Occipital lobe (tissue), 2 donors: ENCODE results near the gene MDK. TPM values are rescaled to one million over a fixed set of nuclear protein-coding genes. Genes with fewer than 3 reads are reported as not detected.

Experiments
- DNase-seq: peaks from one replicate; lab custom pipeline; 2025; lab: John Stamatoyannopoulos, UW
- total RNA-seq: library from RNA; depleted of rRNA; stranded (reverse); fragments of >200 nt; gene quantifications from one replicate; pipeline ENCODE4 v1.2.3, GENCODE V29; 2014

MDK gene
- total RNA-seq, 1 donor from 2014 or later: 15.1 TPM

DNA sequence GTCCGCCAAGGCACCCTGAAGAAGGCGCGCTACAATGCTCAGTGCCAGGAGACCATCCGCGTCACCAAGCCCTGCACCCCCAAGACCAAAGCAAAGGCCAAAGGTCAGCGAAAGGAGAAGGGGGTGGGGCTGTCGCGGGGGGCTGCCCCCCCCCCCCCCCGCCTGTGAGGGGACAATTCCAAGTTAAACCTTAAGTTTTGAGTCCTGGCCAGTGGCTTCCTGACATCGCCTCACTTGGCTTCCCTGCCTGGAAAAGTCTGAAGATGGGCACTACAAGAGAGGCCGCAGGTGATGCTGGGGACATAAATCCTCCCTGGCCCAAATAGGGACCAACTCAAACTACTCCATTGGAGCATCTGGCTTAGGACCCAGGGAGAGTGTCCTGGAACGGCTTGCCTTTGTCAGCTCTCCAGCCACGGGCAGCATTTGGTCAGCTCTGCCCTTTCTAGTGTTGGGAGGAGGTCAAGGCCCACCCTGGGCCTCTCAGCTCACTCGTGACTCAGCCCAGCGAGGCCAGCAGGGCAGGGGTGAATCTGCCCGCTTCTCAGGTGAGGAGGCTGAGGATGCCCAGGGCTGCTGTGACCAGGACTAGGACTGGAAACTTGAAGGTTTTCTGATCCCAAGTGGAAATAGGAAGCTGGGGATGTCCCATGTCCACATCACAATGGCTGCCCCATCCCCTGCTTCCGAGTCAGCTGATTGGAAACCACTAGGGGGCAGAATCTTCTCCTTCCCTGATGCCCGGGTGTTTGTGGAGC, 1.4 kb downstream of the MDK start:
- peak; percentile 31 for DNase-seq

- no peak for DNase-seq
Measured at GRCh38 chr11:46383404-46383758, 1.9 kb downstream of the MDK start.

DNA sequence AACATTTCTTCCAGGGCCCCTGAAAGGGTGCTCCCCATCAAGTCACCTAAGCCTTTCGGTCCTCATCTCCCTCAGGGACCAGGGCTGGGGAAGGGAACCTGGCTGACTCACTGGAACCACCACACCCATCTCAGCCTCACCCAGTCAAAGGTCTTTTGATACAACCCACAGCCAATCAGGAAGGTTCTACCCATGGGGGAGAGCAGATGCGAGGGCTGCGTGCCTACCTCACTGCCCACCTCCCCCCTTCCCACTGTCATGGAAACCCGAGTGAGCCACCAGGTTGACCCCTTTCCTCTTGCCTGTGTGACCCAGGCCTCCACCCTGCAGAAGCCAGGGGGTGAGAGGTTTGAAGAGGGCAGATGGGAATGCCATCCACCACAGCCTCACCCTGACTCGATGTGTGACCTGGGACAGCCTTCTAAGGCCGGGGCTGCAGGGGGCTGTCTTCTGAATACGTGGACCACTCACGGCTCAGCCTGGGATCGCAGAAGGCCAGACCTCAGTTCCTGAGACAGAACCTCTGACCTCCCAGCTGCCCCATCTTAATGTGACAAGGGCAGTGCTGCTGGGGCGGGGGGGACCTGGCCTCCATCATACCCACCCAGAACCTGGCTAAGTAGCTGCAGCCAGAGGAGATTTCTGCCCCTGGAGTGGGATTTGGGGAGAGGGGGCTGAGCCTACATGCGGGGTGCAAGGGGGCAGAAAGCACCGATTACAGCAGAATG, 2.7 kb downstream of the MDK start:
- DNase-seq: no peak

DNA sequence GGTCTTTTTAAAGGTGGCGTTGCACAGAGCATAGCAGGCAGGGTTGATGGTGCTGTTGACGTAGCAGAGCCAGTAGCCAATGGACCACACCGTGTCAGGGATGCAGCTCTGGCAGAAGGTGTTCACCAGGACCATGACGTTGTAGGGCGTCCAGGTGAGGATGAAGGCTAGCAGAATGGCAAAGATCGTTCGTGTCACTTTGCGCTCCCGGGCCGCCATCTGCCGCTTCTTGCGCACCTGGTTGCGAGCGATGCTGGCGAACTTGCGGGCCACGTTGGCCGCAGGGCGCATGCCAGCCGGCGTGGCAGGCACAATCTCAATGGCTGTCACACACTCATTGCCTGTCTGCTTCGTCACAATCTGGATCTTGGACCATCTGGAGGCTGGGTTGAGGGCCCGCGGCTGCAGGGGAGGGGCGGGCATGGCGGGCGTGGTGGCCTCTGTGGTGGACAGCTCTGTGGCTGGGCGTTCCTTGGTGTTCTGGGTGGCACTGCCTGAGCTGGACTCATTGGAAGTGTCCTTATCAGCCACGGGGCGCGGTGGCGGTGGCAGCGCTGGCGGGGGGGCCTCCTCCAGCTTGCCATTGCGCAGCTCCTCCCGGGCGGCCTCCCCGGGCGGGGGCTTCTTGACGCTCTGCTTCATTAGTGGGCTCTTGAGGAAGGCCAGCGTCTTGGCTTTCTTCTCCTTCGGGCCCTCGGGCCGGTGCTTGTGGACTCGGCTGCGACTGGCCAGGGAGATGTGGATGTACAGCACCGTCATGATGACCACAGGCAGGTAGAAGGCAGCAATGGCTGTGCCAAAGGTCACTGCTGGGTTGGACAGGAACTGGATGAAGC, 3.9 kb downstream of the MDK start:
- no peak for DNase-seq

GRCh38 chr11:46386005-46386578, 4.6 kb downstream of the MDK start:
- no peak for DNase-seq

GRCh38 chr11:46386674-46387073, 5.2 kb downstream of the MDK start:
- no peak for DNase-seq

DNA sequence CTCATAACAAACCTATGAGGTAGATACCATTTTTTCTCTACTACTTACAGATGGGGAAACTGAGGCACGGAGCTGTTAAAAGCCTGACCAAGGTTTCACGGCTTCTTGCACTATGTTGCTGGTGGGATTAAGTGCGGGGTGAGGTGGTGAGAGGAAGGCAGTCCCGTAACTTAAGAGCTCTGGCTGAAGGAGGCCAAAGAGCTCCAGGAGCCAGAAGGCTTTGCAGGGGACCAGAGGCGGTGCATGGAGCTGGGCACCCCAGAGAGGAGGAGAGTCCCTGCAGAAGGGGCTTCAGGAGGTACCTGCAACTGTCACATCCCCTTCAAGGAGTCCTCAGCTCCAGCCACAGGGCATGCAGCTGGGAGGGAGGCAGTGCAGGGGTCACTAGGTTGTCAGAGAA, 6.0 kb downstream of the MDK start:
- DNase-seq: no peak

DNA sequence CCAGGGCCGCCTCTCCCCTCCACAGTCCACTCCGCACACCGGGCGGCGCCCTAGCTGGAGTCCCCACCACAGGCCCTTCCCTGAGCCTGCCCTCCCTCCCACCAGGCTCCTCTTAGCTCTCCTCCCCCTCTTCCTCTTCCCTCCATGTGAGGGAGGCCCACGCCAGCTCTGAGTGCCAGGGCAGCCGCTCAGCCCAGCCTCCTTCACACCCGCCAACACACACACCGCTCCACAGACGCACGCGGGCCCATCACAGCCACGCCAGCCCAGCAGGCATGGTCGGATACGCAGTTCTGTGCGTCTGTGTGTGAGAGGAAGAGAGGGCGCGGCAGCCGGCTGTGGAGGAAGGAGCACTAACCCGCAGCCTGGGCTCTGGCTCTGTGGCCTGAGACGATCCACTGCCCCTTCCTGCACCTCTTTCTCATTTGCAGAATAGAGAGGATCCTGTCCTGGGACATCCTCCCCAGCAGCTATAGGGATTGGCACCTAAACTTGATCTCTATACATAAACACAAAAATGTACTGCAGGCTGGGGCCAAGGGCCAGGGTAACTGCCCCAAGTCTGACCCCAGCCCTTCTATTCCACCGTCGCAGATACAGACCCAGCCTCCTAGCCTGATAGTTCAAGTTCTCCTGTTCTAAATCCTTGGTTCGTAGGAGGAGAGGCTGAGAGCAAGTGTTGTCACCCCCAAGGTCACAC, 6.6 kb downstream of the MDK start:
- DNase-seq: peak; percentile 60

DNA sequence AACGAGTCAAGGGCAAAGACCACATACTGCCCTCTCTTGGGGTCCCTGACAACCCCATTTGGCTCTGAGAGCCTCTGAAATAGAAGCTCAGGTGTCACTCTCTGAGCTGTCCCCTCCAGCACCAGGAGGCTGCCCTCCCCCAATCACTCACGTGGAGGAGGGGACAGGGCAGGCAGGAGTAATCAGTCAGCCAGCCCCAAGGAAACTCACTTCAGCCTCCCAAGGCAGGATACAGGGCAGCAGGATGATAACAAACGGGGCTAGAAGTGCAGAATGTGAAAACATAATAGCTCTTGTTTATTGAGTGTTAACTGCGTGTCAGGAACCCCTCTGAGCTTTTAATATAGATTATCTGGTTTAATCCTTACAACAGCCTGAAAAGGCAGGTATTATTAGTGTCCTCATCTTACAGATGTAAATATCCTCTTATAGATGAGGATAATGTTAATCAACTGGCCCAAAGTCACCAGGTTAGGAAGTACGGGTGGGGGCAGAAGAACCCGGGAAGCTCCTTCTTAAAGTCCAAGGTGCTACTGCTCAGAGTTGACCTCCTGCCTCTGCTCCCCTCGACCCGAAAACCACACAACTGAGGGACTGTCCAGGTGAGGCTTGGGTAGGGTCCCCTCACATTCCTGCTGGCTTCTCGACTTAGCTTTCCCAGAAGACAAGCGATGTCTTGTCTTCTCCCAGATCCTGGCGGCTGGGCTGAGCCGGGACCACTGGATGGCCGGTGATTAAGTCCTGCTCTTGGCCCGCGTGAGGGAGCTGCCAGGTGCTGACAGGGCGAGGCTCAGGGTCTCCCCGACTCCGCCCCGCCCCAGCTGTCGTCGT, 7.4 kb downstream of the MDK start:
- DNase-seq: no peak

DNA sequence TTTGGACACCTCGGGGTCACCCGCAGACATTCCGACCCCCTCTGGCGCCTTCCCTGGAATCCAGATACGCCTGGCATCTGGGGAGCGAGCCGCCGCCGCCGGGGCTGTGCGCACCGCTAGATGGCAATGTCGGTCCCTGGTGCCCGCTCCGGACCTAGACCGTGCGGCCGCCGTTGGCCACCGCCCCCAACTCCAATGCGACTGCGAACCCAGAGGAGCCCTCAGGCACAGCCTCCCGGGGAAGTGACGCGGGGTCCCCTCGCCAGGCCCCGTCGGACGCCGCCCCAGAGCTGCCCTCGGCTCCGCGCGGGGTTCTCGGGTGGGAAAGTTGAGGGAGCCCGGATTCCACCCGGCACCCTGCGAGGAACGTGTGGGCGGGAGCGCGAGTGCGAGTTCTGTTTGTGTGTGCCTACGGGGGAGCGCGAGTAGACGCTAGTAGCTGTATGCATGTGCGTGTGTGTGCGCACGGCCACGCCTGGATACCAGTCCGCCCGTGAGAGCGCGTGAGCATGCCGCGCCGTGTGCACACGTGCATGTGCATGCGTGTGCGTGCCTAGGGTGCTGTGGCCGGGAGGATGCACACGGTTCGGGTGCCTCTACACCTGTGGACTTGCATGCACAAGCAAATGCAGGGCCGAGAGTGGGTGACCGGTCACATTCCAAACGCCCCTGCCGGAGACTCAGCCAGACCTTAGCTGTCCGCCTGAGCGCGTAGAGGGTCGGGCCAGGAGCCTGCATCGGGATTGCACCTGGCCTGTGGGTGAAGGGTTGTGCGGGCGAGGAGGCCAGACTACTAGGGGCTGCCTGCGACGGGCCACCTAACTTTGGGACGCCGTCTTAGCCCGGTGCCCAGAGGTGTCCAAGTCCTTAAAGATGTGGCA, 8.2 kb downstream of the MDK start:
- peak; percentile 47 for DNase-seq

DNA sequence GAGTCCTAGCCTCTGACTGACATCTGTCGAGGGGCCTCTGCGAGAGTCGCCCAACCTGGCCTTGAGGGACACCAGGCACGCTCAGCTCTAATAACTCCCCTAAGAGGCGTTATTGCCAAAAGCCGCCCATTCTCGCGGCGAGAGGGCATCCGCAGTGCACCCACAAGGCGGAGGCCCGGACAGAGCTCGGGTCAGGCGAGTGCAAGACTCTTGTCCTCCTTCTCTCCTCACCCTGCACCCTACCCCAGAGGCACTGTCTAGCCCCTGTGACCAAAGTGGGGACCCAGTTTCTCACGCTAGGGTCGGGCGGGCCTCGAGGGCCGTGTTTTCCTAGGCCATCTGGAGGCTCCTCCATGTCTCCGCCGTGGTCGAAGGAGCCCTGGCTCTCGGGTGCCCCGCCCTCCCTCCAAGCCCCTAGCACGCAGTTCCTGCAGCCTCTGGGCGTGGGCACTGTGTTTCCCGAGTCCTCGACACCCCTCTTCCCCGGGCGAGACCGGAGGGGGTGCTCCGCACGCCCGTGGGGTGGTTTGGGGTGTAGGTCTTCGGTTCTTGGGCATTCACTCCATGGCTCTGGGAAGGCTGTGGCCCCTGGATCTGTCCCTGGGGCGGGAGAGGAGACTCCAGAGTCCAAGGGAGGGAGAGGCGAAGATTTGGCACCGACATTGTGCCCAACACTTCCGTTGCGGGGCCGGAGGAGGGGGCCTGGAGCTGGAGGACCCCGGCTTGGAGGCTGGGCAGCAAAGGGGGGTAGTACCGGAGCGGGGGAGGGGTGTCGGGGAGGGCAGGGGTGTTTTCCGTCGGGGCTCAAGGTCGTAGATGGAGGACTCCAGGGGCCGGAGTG, 9.1 kb downstream of the MDK start:
- no peak for DNase-seq

- no peak for DNase-seq
Measured at GRCh38 chr11:46391186-46391577, 9.7 kb downstream of the MDK start.

- DNase-seq: peak; percentile 48
Measured at GRCh38 chr11:46391578-46392420, 10.3 kb downstream of the MDK start, which contains the start of gene CHRM4. TSS of gene CHRM4 (minus strand) at chr11:46391776. CDS start at chr11:46386557, 5,219 bp downstream.

DNA sequence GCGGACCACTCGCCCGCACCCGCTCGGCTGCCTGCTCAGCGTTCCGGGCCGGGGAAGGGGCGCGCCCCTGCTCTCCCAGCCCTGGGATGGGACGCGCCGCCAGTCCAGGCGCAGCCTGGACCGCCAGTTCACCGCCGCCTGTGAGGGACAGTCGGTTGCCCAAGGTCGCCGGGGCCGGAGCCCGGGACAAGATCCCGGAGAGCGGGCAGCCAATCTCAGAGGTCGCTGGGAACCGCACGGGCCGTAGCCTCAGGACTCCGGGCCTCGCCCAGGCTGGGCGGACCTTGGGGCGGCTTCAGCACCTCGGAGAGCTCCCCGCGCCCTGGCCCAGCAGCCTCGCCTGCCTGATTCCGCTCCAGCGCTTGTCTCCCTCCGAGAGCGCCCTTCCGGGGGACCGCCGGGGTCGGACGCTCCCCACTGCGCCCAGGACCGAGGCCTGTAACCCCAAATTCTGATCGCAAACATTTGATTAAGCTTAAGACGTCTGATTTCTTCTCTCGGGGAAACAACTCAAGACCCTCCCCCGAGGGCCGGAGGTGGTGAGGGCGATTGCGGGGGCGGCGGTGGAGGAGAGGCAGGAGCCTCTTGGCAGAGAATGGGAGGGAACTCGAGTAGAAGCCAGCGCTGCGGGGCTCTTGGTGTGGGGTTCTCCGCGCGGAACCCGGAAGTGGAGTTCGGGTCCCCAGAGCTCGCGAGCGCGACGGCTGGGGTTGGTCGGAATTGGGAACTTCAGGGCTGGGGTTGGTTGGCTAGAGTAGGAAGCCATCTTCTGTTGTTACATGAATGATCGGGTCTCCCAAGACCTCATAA, 11.2 kb downstream of the MDK start:
- peak; percentile 44 for DNase-seq

DNA sequence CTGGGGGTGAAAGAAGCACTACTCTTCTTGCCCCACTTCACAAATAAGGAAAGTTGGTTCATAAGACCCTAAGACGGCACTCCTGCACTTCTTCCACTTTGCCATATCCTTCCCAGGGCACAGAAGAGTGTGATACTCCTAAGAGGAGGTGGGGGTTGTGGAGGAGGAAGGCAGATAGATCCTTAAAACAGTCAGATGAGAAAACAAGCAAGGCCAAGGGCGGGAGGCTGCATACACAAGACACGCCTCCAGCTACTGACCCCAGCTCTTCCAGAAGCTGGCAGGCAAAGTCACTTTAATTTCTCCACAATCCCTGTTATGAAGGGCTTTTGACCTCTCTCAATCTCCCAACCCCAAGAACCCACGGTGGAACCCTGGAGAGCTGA, 11.8 kb downstream of the MDK start:
- DNase-seq: no peak

GRCh38 chr11:46393759-46394158, 12.3 kb downstream of the MDK start:
- DNase-seq: no peak

DNA sequence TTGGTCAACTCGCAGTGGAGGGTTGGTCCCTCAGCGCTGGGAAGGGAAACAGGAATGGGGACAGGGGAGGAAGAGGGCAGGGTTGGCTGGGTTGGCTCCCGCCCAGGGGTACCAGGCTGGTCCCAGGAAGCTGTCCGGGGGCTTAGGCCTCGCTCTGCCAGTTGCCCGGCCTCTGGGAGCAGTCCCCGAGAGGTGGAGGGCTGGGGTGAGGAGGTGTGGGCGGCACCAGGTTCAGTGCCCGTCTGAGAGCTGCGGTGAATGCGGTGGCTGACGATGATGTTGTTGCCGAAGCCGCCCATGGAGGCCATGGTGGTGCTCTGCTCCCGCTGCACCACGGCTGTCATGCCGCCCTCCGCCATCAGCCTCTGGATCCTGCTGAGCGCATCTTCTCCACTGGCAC, 16.1 kb downstream of the MDK start:
- no peak for DNase-seq
